Urothelium cell line (cell line): Measurements from ENCODE around the gene CFAP300.

Source experiments
- DNase-seq: peaks from one replicate; pipeline ENCODE4 v3.0.0; 2011; ENCODE audit warnings: low spot score, mixed read lengths
- FAIRE-seq: peaks from 2 replicates; lab custom pipeline; 2011; peaks lifted over from hg19 to GRCh38; lab: Jason Lieb, UNC

Gene CFAP300

GRCh38 chr11:102071497-102072472 lies 24.5 kb downstream of the CFAP300 start:
- DNase-seq, result no peak
- FAIRE-seq, result no peak

GRCh38 chr11:102073253-102073652 lies 26.0 kb downstream of the CFAP300 start:
- no peak for DNase-seq
- FAIRE-seq, result no peak

GRCh38 chr11:102079625-102080024 lies 32.4 kb downstream of the CFAP300 start:
- no peak for DNase-seq

GRCh38 chr11:102081313-102081712 lies 34.1 kb downstream of the CFAP300 start:
- DNase-seq (no peak), FAIRE-seq (no peak)

More at GRCh38 chr11:102079625-102080024, 32.4 kb downstream of the CFAP300 start:
- FAIRE-seq, result no peak

GRCh38 chr11:102085864-102086551 lies 38.8 kb downstream of the CFAP300 start:
- DNase-seq, result no peak
- no peak for FAIRE-seq

GRCh38 chr11:102097186-102097585 lies 49.9 kb downstream of the CFAP300 start:
- DNase-seq (no peak), FAIRE-seq (no peak)

GRCh38 chr11:102099755-102100154 lies 52.5 kb downstream of the CFAP300 start:
- DNase-seq (no peak), FAIRE-seq (no peak)

- DNase-seq (no peak), FAIRE-seq (no peak)
Observed at GRCh38 chr11:102108734-102109440, 61.6 kb downstream of the CFAP300 start.

GRCh38 chr11:102109896-102110760 lies 62.9 kb downstream of the CFAP300 start, which contains the start of gene YAP1:
TSS of gene YAP1 (plus strand) at chr11:102110447. CDS start at chr11:102110849, 402 bp downstream.
- FAIRE-seq (peak; percentile 69), DNase-seq (peak; percentile 85)

GRCh38 chr11:102110761-102111010 lies 63.4 kb downstream of the CFAP300 start:
- FAIRE-seq (no peak), DNase-seq (no peak)

- FAIRE-seq, result no peak
Observed at GRCh38 chr11:102111011-102111786, 64.0 kb downstream of the CFAP300 start.

GRCh38 chr11:102111787-102112508 lies 64.7 kb downstream of the CFAP300 start:
- DNase-seq, result peak; percentile 57
- FAIRE-seq, result peak; percentile 44

More at GRCh38 chr11:102111011-102111786, 64.0 kb downstream of the CFAP300 start:
- peak; percentile 83 for DNase-seq

GRCh38 chr11:102112509-102112821 lies 65.2 kb downstream of the CFAP300 start:
- DNase-seq (peak; percentile 8), FAIRE-seq (no peak)

- DNase-seq, result no peak
- FAIRE-seq, result no peak
Observed at GRCh38 chr11:102114032-102114431, 66.8 kb downstream of the CFAP300 start.

GRCh38 chr11:102115557-102115956 lies 68.3 kb downstream of the CFAP300 start:
- DNase-seq (no peak), FAIRE-seq (no peak)

GRCh38 chr11:102116453-102117205 lies 69.4 kb downstream of the CFAP300 start:
- DNase-seq (no peak), FAIRE-seq (no peak)

- DNase-seq, result no peak
- no peak for FAIRE-seq
Observed at GRCh38 chr11:102117472-102118113, 70.4 kb downstream of the CFAP300 start.

GRCh38 chr11:102118937-102119336 lies 71.7 kb downstream of the CFAP300 start:
- FAIRE-seq (no peak), DNase-seq (no peak)
